GM12874 (cell line): ENCODE results near the gene TRIM27.

ENCODE experiments used
- TF ChIP-seq, protein P1 (sequence below): IDR thresholded peaks from 2 replicates; pipeline ENCODE4 v1.5.1; 2011; ENCODE audit warnings: low read depth, mild to moderate bottlenecking, control low read depth, low read length, moderate library complexity; ENCODE audit not compliant: insufficient read depth

The TRIM27 gene

DNA sequence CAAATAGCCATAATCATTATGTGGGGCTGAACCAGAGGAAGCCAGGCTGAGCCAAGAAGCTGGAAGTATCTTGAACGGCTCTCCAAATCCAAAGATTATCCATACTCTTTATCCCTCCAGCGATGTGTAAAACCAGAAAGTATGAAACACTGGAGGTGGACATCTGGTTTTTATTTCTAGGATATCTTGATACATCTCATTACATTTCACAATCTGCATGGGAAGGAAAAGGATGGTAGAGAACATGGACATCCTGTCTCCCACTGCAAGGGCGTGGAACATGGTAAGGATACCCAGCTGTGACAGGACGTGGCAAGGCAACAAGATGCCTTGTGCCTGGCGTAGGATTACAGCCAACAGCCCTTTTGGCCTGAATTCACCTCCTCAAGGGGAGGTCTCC, 20.1 kb downstream of the TRIM27 start:
- TF ChIP-seq, protein P1, sequence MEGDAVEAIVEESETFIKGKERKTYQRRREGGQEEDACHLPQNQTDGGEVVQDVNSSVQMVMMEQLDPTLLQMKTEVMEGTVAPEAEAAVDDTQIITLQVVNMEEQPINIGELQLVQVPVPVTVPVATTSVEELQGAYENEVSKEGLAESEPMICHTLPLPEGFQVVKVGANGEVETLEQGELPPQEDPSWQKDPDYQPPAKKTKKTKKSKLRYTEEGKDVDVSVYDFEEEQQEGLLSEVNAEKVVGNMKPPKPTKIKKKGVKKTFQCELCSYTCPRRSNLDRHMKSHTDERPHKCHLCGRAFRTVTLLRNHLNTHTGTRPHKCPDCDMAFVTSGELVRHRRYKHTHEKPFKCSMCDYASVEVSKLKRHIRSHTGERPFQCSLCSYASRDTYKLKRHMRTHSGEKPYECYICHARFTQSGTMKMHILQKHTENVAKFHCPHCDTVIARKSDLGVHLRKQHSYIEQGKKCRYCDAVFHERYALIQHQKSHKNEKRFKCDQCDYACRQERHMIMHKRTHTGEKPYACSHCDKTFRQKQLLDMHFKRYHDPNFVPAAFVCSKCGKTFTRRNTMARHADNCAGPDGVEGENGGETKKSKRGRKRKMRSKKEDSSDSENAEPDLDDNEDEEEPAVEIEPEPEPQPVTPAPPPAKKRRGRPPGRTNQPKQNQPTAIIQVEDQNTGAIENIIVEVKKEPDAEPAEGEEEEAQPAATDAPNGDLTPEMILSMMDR = no peak

GRCh38 chr6:28901831-28902230, 22.0 kb downstream of the TRIM27 start:
- TF ChIP-seq, protein P1 = no peak

GRCh38 chr6:28900577-28901256, 23.1 kb downstream of the TRIM27 start:
- TF ChIP-seq, protein P1 = no peak

- TF ChIP-seq, protein P1 = no peak
These were observed 25.1 kb downstream of the TRIM27 start for GRCh38 chr6:28898710-28898965.

GRCh38 chr6:28897369-28897745, 26.4 kb downstream of the TRIM27 start:
- TF ChIP-seq, protein P1 = no peak

GRCh38 chr6:28896505-28897368, 27.0 kb downstream of the TRIM27 start:
- TF ChIP-seq, protein P1 = peak; percentile 29; the same call in 1 of the 2 replicates

DNA sequence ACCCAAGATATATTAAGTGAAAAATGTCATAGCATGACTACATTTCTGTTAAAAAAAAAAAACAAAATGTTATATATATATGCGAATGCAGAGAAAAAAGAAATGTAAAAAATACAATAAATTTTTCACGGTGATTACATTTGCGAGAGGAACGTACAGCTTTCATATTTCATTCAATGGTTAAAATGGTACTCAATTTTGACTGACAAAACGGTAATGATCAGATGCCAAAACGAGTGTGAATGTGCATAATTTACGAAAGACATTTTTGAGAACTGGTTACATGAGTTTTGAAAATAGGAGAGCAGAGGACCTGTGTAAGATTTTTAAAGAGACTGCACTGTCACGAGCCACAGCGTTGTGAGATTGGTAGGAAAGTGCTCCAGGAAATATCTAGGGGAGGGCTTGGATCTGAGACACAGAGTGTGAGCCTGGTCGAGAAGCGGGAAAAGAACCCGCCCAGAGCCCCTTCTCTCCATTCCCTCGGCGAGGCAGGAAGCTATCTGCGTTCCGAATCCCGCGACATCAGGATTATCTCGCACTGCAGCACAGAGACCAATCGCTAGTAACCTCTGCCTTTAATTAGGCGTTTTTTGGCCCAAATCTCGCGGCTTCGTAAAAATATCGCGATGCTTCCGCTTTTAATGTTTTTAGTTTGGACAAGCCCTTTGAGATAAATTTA, 28.5 kb downstream of the TRIM27 start:
- TF ChIP-seq, protein P1 = no peak
